Esophagus squamous epithelium (tissue), 4 donors: Measurements from ENCODE around the gene NUP50.

Experiments used
- POLR2A ChIP-seq, 4 donors: fragments of 450-650 bp; IDR thresholded peaks; one replicate each; pipeline ENCODE4 v1.6.1; 2017; ENCODE audit warnings: antibody characterized with exemption in 4 of 4, mild to moderate bottlenecking in 4 of 4, moderate library complexity in 3 of 4
- TF ChIP-seq, protein P1 (sequence below), 6 experiments: fragments of 450-650 bp in 4 of 6; fragments of 200-600 bp in 2 of 6; sonication (generic) in 2 of 6; IDR thresholded peaks; one replicate each; pipeline ENCODE4 v1.5.1; 2016 to 2019; ENCODE audit warnings: antibody characterized with exemption in 6 of 6, mild to moderate bottlenecking in 4 of 6, moderate library complexity in 4 of 6

DNA sequence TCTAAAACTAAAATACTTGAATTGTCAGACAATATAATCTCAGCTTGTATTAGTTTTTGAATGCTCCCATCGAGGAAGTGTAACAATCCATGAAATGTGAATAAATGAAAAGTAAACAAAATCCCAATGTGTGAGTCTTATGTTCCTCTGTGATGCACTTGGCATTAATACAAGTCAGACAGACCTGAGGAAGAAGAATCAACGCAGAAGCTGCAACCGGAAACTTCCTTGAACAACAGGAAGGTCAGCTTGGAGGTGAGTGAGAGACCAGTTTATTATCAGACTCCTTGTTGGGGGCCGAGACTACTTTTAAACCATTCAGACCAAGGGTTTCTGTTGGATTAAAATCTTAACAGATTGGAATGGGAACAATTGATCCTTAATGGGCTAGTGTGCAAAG, 24.2 kb downstream of the NUP50 start:
- TF ChIP-seq, protein P1, sequence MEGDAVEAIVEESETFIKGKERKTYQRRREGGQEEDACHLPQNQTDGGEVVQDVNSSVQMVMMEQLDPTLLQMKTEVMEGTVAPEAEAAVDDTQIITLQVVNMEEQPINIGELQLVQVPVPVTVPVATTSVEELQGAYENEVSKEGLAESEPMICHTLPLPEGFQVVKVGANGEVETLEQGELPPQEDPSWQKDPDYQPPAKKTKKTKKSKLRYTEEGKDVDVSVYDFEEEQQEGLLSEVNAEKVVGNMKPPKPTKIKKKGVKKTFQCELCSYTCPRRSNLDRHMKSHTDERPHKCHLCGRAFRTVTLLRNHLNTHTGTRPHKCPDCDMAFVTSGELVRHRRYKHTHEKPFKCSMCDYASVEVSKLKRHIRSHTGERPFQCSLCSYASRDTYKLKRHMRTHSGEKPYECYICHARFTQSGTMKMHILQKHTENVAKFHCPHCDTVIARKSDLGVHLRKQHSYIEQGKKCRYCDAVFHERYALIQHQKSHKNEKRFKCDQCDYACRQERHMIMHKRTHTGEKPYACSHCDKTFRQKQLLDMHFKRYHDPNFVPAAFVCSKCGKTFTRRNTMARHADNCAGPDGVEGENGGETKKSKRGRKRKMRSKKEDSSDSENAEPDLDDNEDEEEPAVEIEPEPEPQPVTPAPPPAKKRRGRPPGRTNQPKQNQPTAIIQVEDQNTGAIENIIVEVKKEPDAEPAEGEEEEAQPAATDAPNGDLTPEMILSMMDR (IDR thresholded peaks at IDR 0.05): no peak
- TF ChIP-seq POLR2A (IDR thresholded peaks at IDR 0.05): no peak
